Stromal cell of bone marrow (primary cell): ENCODE results near the gene BAZ1A.
A peak's percentile ranks its signal among the peaks of the same experiment; 100 is the strongest.

Experiments used
- DNase-seq: peaks from one replicate; pipeline ENCODE4 v3.0.0-alpha.2; 2012; ENCODE audit warnings: low read depth

The BAZ1A gene

GRCh38 chr14:34718750-34719304, 156.3 kb downstream of the BAZ1A start:
- no peak for DNase-seq

- no peak for DNase-seq
Measured at GRCh38 chr14:34715127-34715863, 159.9 kb downstream of the BAZ1A start.

- DNase-seq = peak; percentile 57
Measured at GRCh38 chr14:34714320-34715126, 160.6 kb downstream of the BAZ1A start, which contains the start of gene CFL2. CFL2 (minus strand) TSS chr14:34714593; CDS start chr14:34714540, 53 bp downstream.

- DNase-seq = peak; percentile 68
Measured at GRCh38 chr14:34713681-34714319, 161.4 kb downstream of the BAZ1A start.

- DNase-seq = no peak
Measured at GRCh38 chr14:34713122-34713680, 162.0 kb downstream of the BAZ1A start.

DNA sequence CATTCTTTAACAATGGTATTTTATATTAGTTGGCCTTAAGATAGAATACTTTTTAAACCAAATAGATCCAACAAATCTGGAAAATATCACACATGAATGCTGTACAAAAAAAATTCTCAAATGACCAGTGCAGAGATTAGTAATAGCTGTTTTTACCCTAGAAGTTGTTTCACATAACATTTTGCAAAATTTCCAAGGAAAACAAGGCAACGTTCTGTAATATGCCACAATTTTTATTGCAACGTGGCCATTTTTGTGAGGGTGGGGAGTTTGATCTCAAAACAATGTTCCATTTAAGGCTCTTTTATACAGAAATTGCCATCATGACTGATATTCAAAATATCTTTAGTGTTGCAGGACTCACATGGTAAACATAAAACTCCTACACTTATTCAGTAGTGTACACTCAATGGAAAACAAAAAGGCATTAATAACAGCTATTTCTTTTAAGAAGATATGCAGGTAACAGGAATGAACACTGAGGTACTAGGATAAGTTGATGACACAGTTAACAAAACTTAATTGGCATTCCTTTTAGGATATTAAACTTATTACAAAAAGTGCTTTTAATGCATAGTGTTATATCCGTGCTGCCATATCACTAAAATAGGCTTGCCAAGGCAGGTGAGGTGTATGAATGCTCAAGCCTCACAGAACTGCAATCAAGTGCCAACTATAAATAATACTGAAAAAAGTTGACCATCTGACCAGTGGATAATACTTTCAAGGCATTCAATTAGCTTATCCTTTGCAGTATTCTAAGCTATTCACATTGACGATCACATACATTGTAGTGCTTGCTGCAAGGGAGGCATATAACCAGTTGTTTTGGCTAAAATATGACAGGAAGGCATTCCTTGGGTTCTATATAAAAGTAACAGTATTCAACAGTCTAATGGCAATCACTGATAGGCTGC, 163.1 kb downstream of the BAZ1A start:
- DNase-seq = peak; percentile 59

DNA sequence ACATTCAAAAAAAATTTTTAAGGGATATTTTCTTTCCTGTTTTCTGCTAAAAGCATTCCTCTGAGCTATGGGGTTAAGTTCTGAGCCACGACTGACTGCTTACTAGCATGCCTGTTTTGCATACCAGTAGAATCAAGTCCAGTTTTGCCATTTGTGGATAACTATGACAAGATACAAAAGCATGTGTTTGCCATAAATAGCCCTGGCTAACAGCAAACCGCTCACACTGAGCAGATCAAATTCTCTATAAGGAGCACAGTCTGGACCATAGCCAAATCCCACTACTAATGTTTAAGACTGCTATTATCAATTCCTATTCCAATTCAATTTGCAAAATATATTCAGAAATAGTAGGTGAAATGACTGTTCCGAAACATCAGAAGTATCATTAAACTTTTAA, 164.0 kb downstream of the BAZ1A start:
- DNase-seq = peak; percentile 57

DNA sequence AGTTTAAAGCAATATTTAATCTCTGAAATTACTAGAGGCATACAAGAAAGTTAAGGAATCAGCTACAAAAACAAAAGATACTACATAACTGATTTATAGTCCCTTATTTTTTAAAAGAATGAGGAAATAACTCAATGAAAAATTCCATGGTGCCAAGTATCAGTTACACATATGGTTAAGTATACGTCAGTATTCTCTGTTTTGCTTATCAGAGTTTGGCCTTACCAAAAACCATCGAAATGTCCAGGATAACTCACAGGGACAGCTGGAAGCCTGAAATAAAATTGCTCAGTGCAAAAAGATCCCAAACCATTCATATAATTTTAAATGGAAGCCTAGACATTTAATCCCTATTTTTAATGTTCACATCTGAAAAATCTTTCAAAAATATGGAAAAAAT, 164.4 kb downstream of the BAZ1A start:
- DNase-seq = no peak

DNA sequence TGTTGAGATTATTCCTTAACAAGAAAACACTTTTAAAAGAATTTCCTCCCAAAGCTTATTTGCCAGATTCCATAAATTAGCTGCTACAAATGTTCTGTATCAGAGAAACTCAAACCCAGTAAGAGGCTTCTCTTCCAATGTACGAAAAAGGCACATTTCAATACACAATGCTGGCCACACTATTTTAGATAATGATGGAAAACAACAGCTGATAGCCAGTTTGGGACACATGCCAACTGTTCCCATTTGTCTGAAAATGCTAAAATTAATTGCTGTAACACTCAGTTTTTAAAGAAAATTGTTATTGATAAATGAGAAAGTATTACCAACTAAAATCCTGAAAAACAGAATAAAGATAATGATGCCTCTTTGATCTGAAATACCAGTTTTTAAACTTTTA, 165.2 kb downstream of the BAZ1A start:
- no peak for DNase-seq

DNA sequence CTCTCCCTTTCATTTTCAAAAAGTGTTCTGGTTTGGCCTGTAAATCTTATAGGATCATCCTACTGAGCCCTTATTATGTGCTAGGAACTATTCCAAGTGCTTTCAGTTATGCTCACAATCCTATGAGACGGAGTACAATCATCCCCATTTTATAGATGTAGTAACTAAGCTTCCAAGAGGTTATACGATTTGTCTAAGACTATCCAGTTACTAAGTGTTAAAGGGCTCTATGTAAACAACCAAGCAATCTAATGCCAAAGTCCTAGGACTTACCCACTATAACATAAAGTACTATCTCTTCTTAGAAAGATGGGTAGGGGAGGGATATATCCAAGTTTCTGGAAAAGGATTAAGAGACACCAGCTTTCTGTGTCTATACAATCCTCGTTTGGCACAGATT, 167.4 kb downstream of the BAZ1A start:
- DNase-seq = no peak
